GM12865 (cell line): ENCODE measurements around the gene MCUR1.
A peak's percentile ranks its signal among the peaks of the same experiment; 100 is the strongest.
"Not testable (repeated sequence)": the region's sequence is repeated elsewhere in the genome, so short reads cannot be mapped to it uniquely, and the experiment has no call there.

ENCODE experiments used
- DNase-seq: peaks from one replicate; pipeline ENCODE4 v3.0.0; 2010; ENCODE audit warnings: low read depth
- H3K4me3 ChIP-seq: 2 replicates; pipeline ENCODE4 v1.5.1; 2011; ENCODE audit warnings: mild to moderate bottlenecking, low read depth, low read length, control low read depth
- CTCF ChIP-seq: IDR thresholded peaks from 2 replicates; pipeline ENCODE4 v1.5.1; 2011; ENCODE audit warnings: low read length, control low read depth, low read depth, inconsistent platforms; ENCODE audit not compliant: insufficient read depth; ENCODE audit errors: missing control alignments

The MCUR1 gene

GRCh38 chr6:13814176-13814937 is at the start of gene MCUR1:
MCUR1 (minus strand) TSS chr6:13814557; CDS start chr6:13814429, 128 bp downstream.
- peak; percentile 31 for TF ChIP-seq CTCF
- peak; percentile 98 for DNase-seq
- peak within 1 kb of the TSS; percentile 96 for H3K4me3 ChIP-seq

- TF ChIP-seq CTCF: no peak
- no peak overlapping the region for H3K4me3 ChIP-seq
- no peak for DNase-seq
These were observed 49.4 kb upstream of the MCUR1 start for GRCh38 chr6:13863699-13864155.

GRCh38 chr6:13860556-13861185 is 46.3 kb upstream of the MCUR1 start:
- DNase-seq: not testable (repeated sequence)

GRCh38 chr6:13859871-13860555 is 45.7 kb upstream of the MCUR1 start:
- DNase-seq: no peak
- H3K4me3 ChIP-seq: no peak overlapping the region
- TF ChIP-seq CTCF: no peak

More at GRCh38 chr6:13860556-13861185, 46.3 kb upstream of the MCUR1 start:
- not testable (repeated sequence) for H3K4me3 ChIP-seq

- no peak for DNase-seq
- H3K4me3 ChIP-seq: no peak overlapping the region
- no peak for TF ChIP-seq CTCF
These were observed 40.4 kb upstream of the MCUR1 start for GRCh38 chr6:13854716-13855250.

- no peak for DNase-seq
These were observed 39.5 kb upstream of the MCUR1 start for GRCh38 chr6:13853871-13854270.

More at GRCh38 chr6:13853871-13854270, 39.5 kb upstream of the MCUR1 start:
- H3K4me3 ChIP-seq: no peak overlapping the region
- no peak for TF ChIP-seq CTCF
